Measurements from ENCODE around the gene CRKL. TPM values are rescaled to one million over a fixed set of nuclear protein-coding genes. Genes with fewer than 3 reads are reported as not detected.
A peak's percentile ranks its signal among the peaks of the same experiment; 100 is the strongest.

The CRKL gene
- total and polyA plus RNA-seq, 2 donors (not counting 1 experiment from before 2014, with no cell fraction given): 17.1 to 76.7 TPM

GRCh38 chr22:20979940-20980453 is 62.8 kb downstream of the CRKL start:
- H3K4me2 ChIP-seq (replicated peaks; ENCODE audit: low read depth, low read length, poor library complexity, severe bottlenecking): peak overlapping the region; percentile 59

More at GRCh38 chr22:20979940-20980453, 62.8 kb downstream of the CRKL start:
- peak overlapping the region; percentile 37 for H3K4me3 Mint-ChIP-seq
- DNase-seq: peak; percentile 16
- H3K27me3 Mint-ChIP-seq: peaks cover 3% of the 10 kb centered on the region
- H3K4me3 ChIP-seq (ENCODE audit: control extremely low read depth in 1 of 5, extremely low read depth in 1 of 5, insufficient read depth in 1 of 5, low read depth in 2 of 5, low read length in 4 of 5): no peak overlapping the region
- CTCF ChIA-PET: interaction anchor here (1.6 kb wide), 1 partner anchor 16 kb away, joined by 3 read pairs; no protein-coding TSS in a partner anchor
- H3K36me3 ChIP-seq (replicated peaks in 1 of 2; ENCODE audit: control extremely low read depth in 1 of 2, control insufficient read depth in 1 of 2, extremely low read depth in 1 of 2, insufficient read depth in 2 of 2, low read length in 1 of 2): no peaks in the 10 kb centered on the region
- WGBS (ENCODE audit: insufficient coverage): 85% methylated on average over 12 of the region's 13 CpGs
- POLR2A ChIA-PET: no interaction called here
- no peak overlapping the region for H3K27ac ChIP-seq (ENCODE audit: low read length in 2 of 2)
- peaks cover 0 to 22% (median 8%) of the 10 kb centered on the region in 3 donors for H3K9me3 ChIP-seq (ENCODE audit: control extremely low read depth in 1 of 3, control insufficient read depth in 2 of 3, insufficient read depth in 1 of 3, low read length in 2 of 3)
- H3K9me3 Mint-ChIP-seq (ENCODE audit: insufficient read depth): no peaks in the 10 kb centered on the region
- H3K27me3 ChIP-seq (replicated peaks in 1 of 4; ENCODE audit: control extremely low read depth in 1 of 4, control insufficient read depth in 3 of 4, insufficient read depth in 4 of 4, low read length in 3 of 4): peaks cover 0 to 3% (median 0%) of the 10 kb centered on the region in 4 experiments
- peaks cover 18% of the 10 kb centered on the region for H3K79me2 ChIP-seq (ENCODE audit: control insufficient read depth, insufficient read depth, low read length)
- H3K9ac ChIP-seq (ENCODE audit: low read length): peak overlapping the region; percentile 11
- peaks cover 36% of the 10 kb centered on the region for H3K4me1 Mint-ChIP-seq
- ATAC-seq (ENCODE audit: low read depth): no peak
- H3K27ac Mint-ChIP-seq: no peak overlapping the region
- no peak overlapping the region for H2AFZ ChIP-seq (ENCODE audit: insufficient read depth, low read depth, low read length, poor library complexity, severe bottlenecking)
- TF ChIP-seq CTCF (IDR thresholded peaks at IDR 0.05) (no peak), EZH2 (IDR thresholded peaks at IDR 0.05; ENCODE audit: borderline replicate concordance, insufficient read depth, low read depth, low read length, poor library complexity, severe bottlenecking) (no peak)
- intact Hi-C loops (cut with micrococcal nuclease): loop anchor here (10.0 kb wide), 1 partner anchor 65 kb away; the partner anchor contains the start of gene LRRC74B
- no peaks in the 10 kb centered on the region for H4K20me1 ChIP-seq (ENCODE audit: control insufficient read depth, insufficient read depth, low read length, poor library complexity, severe bottlenecking)
- peaks cover 24 to 34% of the 10 kb centered on the region in 2 donors for H3K4me1 ChIP-seq (ENCODE audit: control insufficient read depth in 2 of 2, insufficient read depth in 2 of 2, low read length in 2 of 2)
